Naive thymus-derived CD8-positive, alpha-beta T cell (primary cell): ENCODE measurements around the gene POU4F2. TPM values are rescaled to one million over a fixed set of nuclear protein-coding genes. Genes with fewer than 3 reads are reported as not detected.
A peak's percentile ranks its signal among the peaks of the same experiment; 100 is the strongest.

ENCODE experiments used
- ATAC-seq, 2 donors: fragments of 150-1000 bp; cut with Tn5 transposase in 1 of 2; sonication (Bioruptor Pico), chemical (Tn5 transposase) in 1 of 2; 1 replicate in 1 of 2; 2 replicates in 1 of 2; pipeline ENCODE4 v1.10.0; 2021; ENCODE audit warnings: mild to moderate bottlenecking in 2 of 2, moderate library complexity in 2 of 2
- POLR2A ChIA-PET: fragments of 350-600 bp; sonication (Branson Sonifier 250); formaldehyde crosslinking; loops from one replicate; lab custom pipeline; 2021; ENCODE audit warnings: antibody characterized with exemption; lab: Charles Lee
- DNase-seq, 10 donors: peaks; one replicate each; pipeline versions ENCODE4 v3.0.0 to v3.0.0-alpha.2; 2020 to 2022
- H3K27ac Mint-ChIP-seq, 10 donors: one replicate each; pipeline ENCODE4 v1.8.0; 2020 to 2022; ENCODE audit warnings: mild to moderate bottlenecking in 10 of 10, mixed read lengths in 10 of 10, moderate library complexity in 4 of 10, inconsistent platforms in 1 of 10
- H3K27me3 Mint-ChIP-seq, 5 donors: one replicate each; pipeline ENCODE4 v1.8.0; 2021 to 2022; ENCODE audit warnings: mixed read lengths in 5 of 5
- H3K36me3 Mint-ChIP-seq, 3 donors: one replicate each; pipeline ENCODE4 v1.8.0; 2020 to 2022; ENCODE audit warnings: mixed read lengths in 3 of 3, mild to moderate bottlenecking in 2 of 3, inconsistent platforms in 1 of 3
- H3K4me1 Mint-ChIP-seq, 4 donors: one replicate each; pipeline ENCODE4 v1.8.0; 2021 to 2022; ENCODE audit warnings: mixed read lengths in 4 of 4
- H3K4me3 Mint-ChIP-seq, 10 donors: one replicate each; pipeline ENCODE4 v1.8.0; 2020 to 2022; ENCODE audit warnings: mild to moderate bottlenecking in 10 of 10, mixed read lengths in 10 of 10, moderate library complexity in 6 of 10, inconsistent platforms in 1 of 10
- H3K9me3 Mint-ChIP-seq, 9 donors: one replicate each; pipeline ENCODE4 v1.8.0; 2020 to 2022; ENCODE audit warnings: mixed read lengths in 9 of 9, mild to moderate bottlenecking in 3 of 9, inconsistent platforms in 1 of 9, moderate library complexity in 1 of 9
- polyA plus RNA-seq, 3 donors: library from polyadenylated mRNA; unstranded; fragments of 300-500 nt; fragmentation: Illumina TruSeq; gene quantifications; one replicate each; pipeline ENCODE4 v1.2.3, GENCODE V29; 2021
- total RNA-seq, 8 experiments: library from RNA in 2 of 8; stranded (reverse) in 2 of 8; gene quantifications; one replicate each; pipeline ENCODE4 v1.2.3 and lab custom pipeline; 2021 to 2026

Gene POU4F2, protein sequence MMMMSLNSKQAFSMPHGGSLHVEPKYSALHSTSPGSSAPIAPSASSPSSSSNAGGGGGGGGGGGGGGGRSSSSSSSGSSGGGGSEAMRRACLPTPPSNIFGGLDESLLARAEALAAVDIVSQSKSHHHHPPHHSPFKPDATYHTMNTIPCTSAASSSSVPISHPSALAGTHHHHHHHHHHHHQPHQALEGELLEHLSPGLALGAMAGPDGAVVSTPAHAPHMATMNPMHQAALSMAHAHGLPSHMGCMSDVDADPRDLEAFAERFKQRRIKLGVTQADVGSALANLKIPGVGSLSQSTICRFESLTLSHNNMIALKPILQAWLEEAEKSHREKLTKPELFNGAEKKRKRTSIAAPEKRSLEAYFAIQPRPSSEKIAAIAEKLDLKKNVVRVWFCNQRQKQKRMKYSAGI
- total RNA-seq (not detected), polyA plus RNA-seq (not detected), total RNA-seq (lab: John Stamatoyannopoulos, UW) (0 to 0.09 (median 0) reads per million in 6 experiments)

DNA sequence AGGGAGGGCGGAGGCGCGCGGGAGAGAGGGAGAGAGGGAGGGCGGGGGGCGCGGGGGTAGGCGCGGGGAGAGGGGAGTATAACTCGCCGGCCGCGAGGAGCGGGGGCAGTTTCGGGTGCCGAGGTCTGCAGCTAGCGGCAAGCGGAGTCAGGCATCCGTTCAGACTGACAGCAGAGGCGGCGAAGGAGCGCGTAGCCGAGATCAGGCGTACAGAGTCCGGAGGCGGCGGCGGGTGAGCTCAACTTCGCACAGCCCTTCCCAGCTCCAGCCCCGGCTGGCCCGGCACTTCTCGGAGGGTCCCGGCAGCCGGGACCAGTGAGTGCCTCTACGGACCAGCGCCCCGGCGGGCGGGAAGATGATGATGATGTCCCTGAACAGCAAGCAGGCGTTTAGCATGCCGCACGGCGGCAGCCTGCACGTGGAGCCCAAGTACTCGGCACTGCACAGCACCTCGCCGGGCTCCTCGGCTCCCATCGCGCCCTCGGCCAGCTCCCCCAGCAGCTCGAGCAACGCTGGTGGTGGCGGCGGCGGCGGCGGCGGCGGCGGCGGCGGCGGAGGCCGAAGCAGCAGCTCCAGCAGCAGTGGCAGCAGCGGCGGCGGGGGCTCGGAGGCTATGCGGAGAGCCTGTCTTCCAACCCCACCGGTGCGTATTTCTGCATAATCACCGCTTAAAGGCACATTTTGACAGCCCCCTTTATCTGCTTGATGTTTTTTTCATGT lies at the start of gene POU4F2:
TSS of gene POU4F2 (plus strand) at position 108 of the 720 bp plus-strand sequence. CDS start at position 356, 248 bp downstream.
- peaks cover 0 to 32% (median 4%) of the 10 kb centered on the region in 3 donors for H3K36me3 Mint-ChIP-seq
- peaks cover 0 to 30% (median 8%) of the 10 kb centered on the region in 9 donors for H3K9me3 Mint-ChIP-seq
- POLR2A ChIA-PET: no interaction called here
- peak within 1 kb of the TSS; percentile 2 to 78 (median 66) for H3K4me3 Mint-ChIP-seq
- H3K27me3 Mint-ChIP-seq: peaks cover 51 to 99% (median 71%) of the 10 kb centered on the region in 5 donors
- peak in 1 of 2 donors; percentile 33 for ATAC-seq
- no peak within 1 kb of the TSS for H3K27ac Mint-ChIP-seq
- peaks cover 10 to 34% (median 18%) of the 10 kb centered on the region in 4 donors for H3K4me1 Mint-ChIP-seq
- no peak for DNase-seq

DNA sequence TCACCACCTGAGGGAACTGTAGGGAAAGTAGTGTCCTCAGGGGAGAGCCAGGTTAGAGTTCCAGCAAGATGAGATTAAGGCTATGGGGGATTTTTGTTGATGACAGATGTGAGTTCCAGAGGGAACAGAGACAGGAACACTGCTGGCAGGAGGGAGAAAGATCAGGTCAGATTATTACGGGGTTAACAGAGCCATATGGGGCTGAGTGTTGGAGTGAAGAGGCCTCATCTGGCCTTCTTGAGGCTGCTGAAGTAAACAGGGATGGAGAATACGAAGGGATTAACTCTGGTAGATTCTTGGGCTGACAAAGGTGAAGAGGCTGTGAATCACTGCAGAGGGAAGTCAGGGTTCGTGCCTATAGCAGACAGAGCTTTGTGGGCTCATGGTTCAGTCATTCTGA lies 47.9 kb upstream of the POU4F2 start:
- Mint-ChIP-seq H3K36me3 (peaks cover 0 to 3% (median 0%) of the 10 kb centered on the region in 3 donors), H3K27me3 (peaks cover 2 to 28% (median 7%) of the 10 kb centered on the region in 5 donors), H3K4me1 (no peaks in the 10 kb centered on the region), H3K9me3 (peaks cover 0 to 20% (median 5%) of the 10 kb centered on the region in 9 donors), H3K27ac (no peak overlapping the region), H3K4me3 (no peak overlapping the region)
- DNase-seq (no peak), ATAC-seq (no peak)
- POLR2A ChIA-PET: no interaction called here

DNA sequence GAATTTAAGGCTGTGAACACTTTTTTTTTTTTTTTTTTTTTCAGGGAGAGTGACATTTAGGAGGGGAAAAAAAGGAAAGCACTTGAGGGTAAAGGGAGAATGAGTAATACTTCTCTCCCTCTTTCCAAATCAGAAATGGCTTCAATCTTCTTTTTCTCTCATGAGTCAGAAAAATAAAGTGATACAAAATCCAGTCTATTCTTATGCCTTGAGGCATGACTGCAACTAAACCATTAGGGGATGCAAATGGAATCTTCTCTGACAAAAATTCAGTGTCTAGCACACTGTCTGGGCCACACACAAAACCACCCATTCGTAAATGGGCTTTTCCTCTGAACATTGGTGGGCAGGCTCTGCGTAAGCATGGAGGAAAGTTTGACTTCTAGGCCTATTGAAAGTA lies 46.7 kb upstream of the POU4F2 start:
- no peak for DNase-seq
- no peaks in the 10 kb centered on the region for H3K4me1 Mint-ChIP-seq
- H3K27ac Mint-ChIP-seq: no peak overlapping the region
- no peak overlapping the region for H3K4me3 Mint-ChIP-seq
- H3K36me3 Mint-ChIP-seq: peaks cover 0 to 3% (median 0%) of the 10 kb centered on the region in 3 donors
- H3K9me3 Mint-ChIP-seq: peaks cover 0 to 30% (median 8%) of the 10 kb centered on the region in 9 donors
- ATAC-seq: no peak
- H3K27me3 Mint-ChIP-seq: peaks cover 2 to 21% (median 5%) of the 10 kb centered on the region in 5 donors
- POLR2A ChIA-PET: no interaction called here

DNA sequence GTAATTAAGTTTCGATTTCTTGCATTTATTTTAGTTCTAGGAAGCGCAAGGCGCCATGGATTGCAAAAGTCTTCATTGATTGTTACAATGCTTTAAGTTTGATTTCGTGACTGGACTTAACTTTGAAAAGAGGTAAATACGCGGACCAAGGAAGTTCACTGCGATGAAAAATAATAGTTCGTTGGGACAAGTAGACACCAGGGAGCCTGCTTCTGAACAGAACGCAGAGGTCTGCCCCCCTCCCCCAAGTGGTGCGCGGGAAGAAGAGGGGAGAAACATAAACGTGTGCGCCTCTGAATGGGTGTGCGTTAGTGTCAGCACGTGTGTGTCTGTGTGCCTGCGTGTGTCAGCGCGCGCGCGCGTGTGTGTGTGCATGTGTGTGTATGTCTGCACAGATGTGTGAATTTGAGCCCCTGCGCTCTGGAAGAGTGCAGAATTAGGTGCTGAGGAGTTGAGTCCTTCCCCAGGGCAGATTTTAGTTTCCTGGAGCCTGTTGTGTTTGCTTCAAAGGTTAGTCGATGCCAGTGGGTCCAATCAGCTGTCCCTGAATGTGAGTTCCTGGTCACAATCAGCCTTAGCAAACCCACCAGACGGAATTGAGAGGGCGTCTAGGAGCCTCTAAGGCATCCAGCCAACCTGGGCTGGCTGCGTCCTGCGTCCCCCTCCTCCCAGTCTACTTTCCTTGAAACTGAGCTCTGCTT lies 5.8 kb upstream of the POU4F2 start:
- Mint-ChIP-seq H3K9me3 (peaks cover 0 to 19% (median 9%) of the 10 kb centered on the region in 9 donors), H3K36me3 (peaks cover 0 to 15% (median 2%) of the 10 kb centered on the region in 3 donors), H3K4me1 (peaks cover 4 to 15% (median 6%) of the 10 kb centered on the region in 4 donors), H3K4me3 (no peak overlapping the region), H3K27ac (no peak overlapping the region), H3K27me3 (peaks cover 53 to 97% (median 66%) of the 10 kb centered on the region in 5 donors)
- ATAC-seq (no peak), DNase-seq (no peak)
- POLR2A ChIA-PET: no interaction called here

DNA sequence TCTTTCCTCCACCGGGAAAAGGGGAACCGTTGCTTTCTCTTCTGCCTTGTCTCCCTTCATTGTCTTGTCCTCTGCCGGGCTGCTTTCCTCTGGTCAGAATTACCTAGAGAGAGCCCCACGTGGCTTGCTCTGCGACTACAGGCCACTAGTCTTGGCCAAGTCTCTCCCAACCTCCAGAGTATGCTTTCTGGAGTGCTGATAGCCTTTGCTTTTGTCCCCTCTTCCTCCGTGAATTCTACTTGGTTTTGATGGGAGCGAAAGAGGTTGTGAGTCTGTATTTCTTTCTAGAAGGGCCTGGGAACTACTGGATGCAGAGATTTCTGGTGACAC lies 5.3 kb upstream of the POU4F2 start:
- peaks cover 0 to 19% (median 8%) of the 10 kb centered on the region in 9 donors for H3K9me3 Mint-ChIP-seq
- H3K4me3 Mint-ChIP-seq: no peak overlapping the region
- no peak for DNase-seq
- H3K36me3 Mint-ChIP-seq: peaks cover 0 to 15% (median 4%) of the 10 kb centered on the region in 3 donors
- peaks cover 6 to 20% (median 10%) of the 10 kb centered on the region in 4 donors for H3K4me1 Mint-ChIP-seq
- no peak overlapping the region for H3K27ac Mint-ChIP-seq
- ATAC-seq: no peak
- H3K27me3 Mint-ChIP-seq: peaks cover 53 to 97% (median 64%) of the 10 kb centered on the region in 5 donors
- POLR2A ChIA-PET: no interaction called here

DNA sequence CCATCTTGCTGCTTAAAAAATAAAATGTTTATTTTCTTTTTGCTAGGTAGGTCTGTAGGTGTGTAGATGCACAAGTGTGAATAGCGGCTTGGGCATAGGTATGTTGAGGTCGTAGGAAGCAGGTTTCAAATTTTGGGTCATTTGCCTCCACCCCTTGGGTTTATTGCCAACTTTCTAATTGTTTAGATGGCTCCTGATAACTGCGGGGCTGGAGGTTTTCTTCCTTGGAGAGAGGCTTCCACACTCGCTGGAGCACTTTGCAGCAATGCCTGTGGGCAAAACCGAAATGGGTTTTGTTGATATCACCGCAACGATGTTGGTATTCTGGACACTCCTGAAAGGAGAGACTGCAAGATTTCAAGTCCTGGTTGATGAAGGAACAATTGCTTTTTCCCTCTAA lies 3.9 kb upstream of the POU4F2 start:
- ATAC-seq: no peak
- no peak overlapping the region for H3K27ac Mint-ChIP-seq
- peaks cover 0 to 15% (median 4%) of the 10 kb centered on the region in 3 donors for H3K36me3 Mint-ChIP-seq
- H3K9me3 Mint-ChIP-seq: peaks cover 0 to 19% (median 8%) of the 10 kb centered on the region in 9 donors
- H3K27me3 Mint-ChIP-seq: peaks cover 48 to 96% (median 64%) of the 10 kb centered on the region in 5 donors
- peaks cover 10 to 30% (median 15%) of the 10 kb centered on the region in 4 donors for H3K4me1 Mint-ChIP-seq
- DNase-seq: no peak
- POLR2A ChIA-PET: no interaction called here
- H3K4me3 Mint-ChIP-seq: no peak overlapping the region

DNA sequence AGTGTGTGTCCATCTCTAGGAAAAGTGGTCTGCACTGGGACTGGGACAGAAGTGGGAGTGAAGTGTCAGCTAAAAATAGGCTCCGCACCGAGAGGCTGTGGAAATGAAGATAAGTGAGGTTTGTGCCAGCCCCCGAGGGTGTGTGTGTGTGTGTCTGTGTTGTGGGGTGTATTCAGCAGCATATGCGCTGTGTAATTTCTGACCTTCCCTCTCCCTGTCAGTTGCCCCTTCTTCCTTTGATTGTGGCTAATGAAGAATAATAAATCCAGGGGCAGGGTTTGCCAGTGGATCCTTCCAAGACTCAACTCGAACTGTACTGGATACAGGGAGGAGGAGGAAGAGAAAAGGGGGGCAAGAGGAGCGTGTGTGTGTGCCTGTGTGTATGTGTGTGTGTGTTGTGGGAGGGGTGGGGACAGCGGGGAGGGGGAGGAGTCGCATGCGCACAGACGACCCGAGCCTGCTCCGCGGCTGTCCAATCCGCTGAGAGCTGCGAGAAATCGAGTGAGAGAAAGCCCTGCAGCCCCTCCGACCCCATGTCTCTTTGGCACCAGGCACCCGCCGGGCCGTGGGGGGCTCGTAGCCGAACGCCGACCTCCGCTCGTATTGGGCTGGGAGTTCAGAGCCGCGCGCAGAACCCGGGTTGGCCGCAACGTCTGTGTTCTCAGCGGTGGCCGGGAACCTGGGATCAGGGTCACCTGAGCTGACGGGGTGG lies 916 bp upstream of the POU4F2 start:
- H3K27ac Mint-ChIP-seq: no peak overlapping the region
- peaks cover 0 to 20% (median 6%) of the 10 kb centered on the region in 9 donors for H3K9me3 Mint-ChIP-seq
- H3K4me1 Mint-ChIP-seq: peaks cover 10 to 39% (median 20%) of the 10 kb centered on the region in 4 donors
- peak overlapping the region; percentile 2 to 75 (median 64) for H3K4me3 Mint-ChIP-seq
- peaks cover 49 to 99% (median 72%) of the 10 kb centered on the region in 5 donors for H3K27me3 Mint-ChIP-seq
- DNase-seq: no peak
- POLR2A ChIA-PET: no interaction called here
- no peak for ATAC-seq
- peaks cover 0 to 22% (median 4%) of the 10 kb centered on the region in 3 donors for H3K36me3 Mint-ChIP-seq

DNA sequence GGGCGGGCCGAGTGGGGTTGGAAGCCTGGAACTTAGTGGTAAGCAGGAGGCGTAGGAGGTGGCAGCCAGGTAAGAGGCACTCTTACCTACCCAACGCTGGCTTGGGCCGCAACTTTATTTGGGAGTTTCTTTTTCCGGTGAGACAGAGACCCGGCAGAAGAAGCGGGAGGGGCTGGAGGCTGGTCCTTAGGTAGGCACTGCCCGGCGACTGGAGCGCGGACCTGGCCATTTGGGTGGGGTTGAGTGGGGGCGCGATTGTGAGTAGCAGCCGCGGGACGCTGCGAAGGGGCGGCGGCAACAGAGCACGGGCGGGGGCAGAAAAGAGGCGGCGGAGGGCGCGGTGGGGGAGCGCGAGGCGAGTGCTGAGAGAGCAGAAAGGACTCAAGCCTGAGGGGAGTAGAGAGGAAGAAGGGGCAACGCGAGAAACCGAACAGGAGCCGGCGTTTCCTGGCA lies 334 bp upstream of the POU4F2 start:
- Mint-ChIP-seq H3K27ac (no peak overlapping the region), H3K27me3 (peaks cover 52 to 99% (median 72%) of the 10 kb centered on the region in 5 donors), H3K4me3 (peak overlapping the region in 9 of 10 donors; percentile 2 to 75 (median 39)), H3K9me3 (peaks cover 0 to 24% (median 8%) of the 10 kb centered on the region in 9 donors), H3K36me3 (peaks cover 0 to 27% (median 4%) of the 10 kb centered on the region in 3 donors), H3K4me1 (peaks cover 10 to 37% (median 19%) of the 10 kb centered on the region in 4 donors)
- DNase-seq (no peak), ATAC-seq (no peak)
- POLR2A ChIA-PET: no interaction called here

DNA sequence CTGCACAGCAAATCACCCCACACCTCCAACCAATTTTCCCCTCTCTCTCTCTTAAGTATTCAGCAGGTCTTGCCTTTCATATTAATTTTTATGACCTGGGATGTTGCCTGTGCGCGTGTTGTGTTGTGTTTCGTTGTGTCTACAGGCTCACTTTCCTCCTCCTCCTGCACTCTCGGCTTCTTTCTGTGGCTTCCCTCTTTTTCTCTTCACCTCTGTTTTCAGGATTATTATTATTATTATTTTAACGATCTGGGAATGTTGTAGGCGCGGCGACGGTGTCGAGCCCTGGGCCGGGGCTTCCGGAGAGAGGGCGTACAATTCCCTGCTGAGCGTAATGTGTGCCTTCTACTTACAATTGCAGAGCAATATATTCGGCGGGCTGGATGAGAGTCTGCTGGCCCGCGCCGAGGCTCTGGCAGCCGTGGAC lies 826 bp downstream of the POU4F2 start:
- Mint-ChIP-seq H3K4me1 (peaks cover 10 to 34% (median 18%) of the 10 kb centered on the region in 4 donors), H3K4me3 (peak overlapping the region in 9 of 10 donors; percentile 41 to 78 (median 57)), H3K27ac (no peak overlapping the region), H3K27me3 (peaks cover 55 to 99% (median 74%) of the 10 kb centered on the region in 5 donors), H3K9me3 (peaks cover 0 to 32% (median 8%) of the 10 kb centered on the region in 9 donors), H3K36me3 (peaks cover 0 to 34% (median 4%) of the 10 kb centered on the region in 3 donors)
- POLR2A ChIA-PET: no interaction called here
- ATAC-seq: no peak
- DNase-seq: no peak

DNA sequence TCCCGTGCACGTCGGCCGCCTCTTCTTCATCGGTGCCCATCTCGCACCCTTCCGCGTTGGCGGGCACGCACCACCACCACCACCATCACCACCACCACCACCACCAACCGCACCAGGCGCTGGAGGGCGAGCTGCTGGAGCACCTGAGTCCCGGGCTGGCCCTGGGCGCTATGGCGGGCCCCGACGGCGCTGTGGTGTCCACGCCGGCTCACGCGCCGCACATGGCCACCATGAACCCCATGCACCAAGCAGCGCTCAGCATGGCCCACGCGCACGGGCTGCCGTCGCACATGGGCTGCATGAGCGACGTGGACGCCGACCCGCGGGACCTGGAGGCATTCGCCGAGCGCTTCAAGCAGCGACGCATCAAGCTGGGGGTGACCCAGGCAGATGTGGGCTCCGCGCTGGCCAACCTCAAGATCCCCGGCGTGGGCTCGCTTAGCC lies 1.4 kb downstream of the POU4F2 start:
- Mint-ChIP-seq H3K27ac (peak overlapping the region in 1 of 10 donors; percentile 18), H3K36me3 (peaks cover 0 to 34% (median 4%) of the 10 kb centered on the region in 3 donors), H3K4me1 (peaks cover 10 to 34% (median 18%) of the 10 kb centered on the region in 4 donors), H3K27me3 (peaks cover 55 to 99% (median 72%) of the 10 kb centered on the region in 5 donors), H3K4me3 (peak overlapping the region in 6 of 10 donors; percentile 18 to 78 (median 45)), H3K9me3 (peaks cover 0 to 32% (median 10%) of the 10 kb centered on the region in 9 donors)
- ATAC-seq (no peak), DNase-seq (no peak)
- POLR2A ChIA-PET: no interaction called here

DNA sequence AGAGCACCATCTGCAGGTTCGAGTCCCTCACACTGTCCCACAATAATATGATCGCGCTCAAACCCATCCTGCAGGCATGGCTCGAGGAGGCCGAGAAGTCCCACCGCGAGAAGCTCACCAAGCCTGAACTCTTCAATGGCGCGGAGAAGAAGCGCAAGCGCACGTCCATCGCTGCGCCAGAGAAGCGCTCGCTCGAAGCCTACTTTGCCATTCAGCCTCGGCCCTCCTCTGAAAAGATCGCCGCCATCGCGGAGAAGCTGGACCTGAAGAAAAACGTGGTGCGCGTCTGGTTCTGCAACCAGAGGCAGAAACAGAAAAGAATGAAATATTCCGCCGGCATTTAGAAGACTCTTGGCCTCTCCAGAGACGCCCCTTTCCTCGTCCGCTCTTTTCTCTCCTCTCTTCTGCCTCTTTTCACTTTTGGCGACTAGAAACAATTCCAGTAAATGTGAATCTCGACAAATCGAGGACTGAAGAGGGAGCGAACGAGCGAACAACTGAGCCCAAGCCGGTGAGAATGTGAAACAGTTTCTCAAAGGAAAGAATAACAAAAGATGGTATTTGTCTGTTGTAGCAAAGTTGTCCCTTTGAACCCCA lies 1.9 kb downstream of the POU4F2 start:
- Mint-ChIP-seq H3K4me1 (peaks cover 10 to 34% (median 18%) of the 10 kb centered on the region in 4 donors), H3K36me3 (peaks cover 0 to 33% (median 4%) of the 10 kb centered on the region in 3 donors), H3K9me3 (peaks cover 0 to 29% (median 10%) of the 10 kb centered on the region in 9 donors), H3K4me3 (peak overlapping the region in 7 of 10 donors; percentile 18 to 57 (median 33)), H3K27me3 (peaks cover 53 to 99% (median 70%) of the 10 kb centered on the region in 5 donors), H3K27ac (peak overlapping the region in 1 of 10 donors; percentile 71)
- DNase-seq (no peak), ATAC-seq (no peak)
- POLR2A ChIA-PET: no interaction called here
